GM23248 (cell line): ENCODE data around the gene CCDC18. TPM values are rescaled to one million over a fixed set of nuclear protein-coding genes. Genes with fewer than 3 reads are reported as not detected.
A peak's percentile ranks its signal among the peaks of the same experiment; 100 is the strongest.
"Not testable (repeated sequence)": the region's sequence is repeated elsewhere in the genome, so short reads cannot be mapped to it uniquely, and the experiment has no call there.

Source experiments
- DNase-seq: peaks from one replicate; pipeline ENCODE4 v3.0.0-alpha.2; 2015
- H2AFZ ChIP-seq: fragments of 200-600 bp; sonication (generic); 2 replicates; pipeline ENCODE4 v1.6.1; 2016; ENCODE audit warnings: antibody characterized with exemption
- H3F3A ChIP-seq: fragments of 200-600 bp; sonication (generic); 2 replicates; pipeline ENCODE4 v1.6.1; 2016; ENCODE audit warnings: mild to moderate bottlenecking, antibody characterized with exemption, mixed run types; ENCODE audit not compliant: insufficient read depth
- H3K27ac ChIP-seq: fragments of 200-600 bp; sonication (generic); 2 replicates; pipeline ENCODE4 v1.5.1; 2016; ENCODE audit warnings: mild to moderate bottlenecking
- H3K27me3 ChIP-seq: fragments of 200-600 bp; sonication (generic); replicated peaks from 2 replicates; pipeline ENCODE4 v1.6.1; 2016; ENCODE audit warnings: mild to moderate bottlenecking; ENCODE audit not compliant: insufficient read depth
- H3K36me3 ChIP-seq: fragments of 200-600 bp; sonication (generic); 2 replicates; pipeline ENCODE4 v1.6.1; 2016; ENCODE audit warnings: low read depth, mild to moderate bottlenecking
- H3K4me1 ChIP-seq: fragments of 200-600 bp; sonication (generic); 2 replicates; pipeline ENCODE4 v1.6.1; 2016; ENCODE audit warnings: mild to moderate bottlenecking; ENCODE audit not compliant: insufficient read depth
- H3K4me2 ChIP-seq: fragments of 200-600 bp; sonication (generic); one replicate; pipeline ENCODE4 v1.6.1; 2016; ENCODE audit warnings: mild to moderate bottlenecking; ENCODE audit not compliant: unreplicated experiment
- H3K4me3 ChIP-seq: fragments of 200-600 bp; sonication (generic); 2 replicates; pipeline ENCODE4 v1.5.1; 2016; ENCODE audit warnings: mild to moderate bottlenecking
- H3K79me2 ChIP-seq: fragments of 200-600 bp; sonication (generic); 2 replicates; pipeline ENCODE4 v1.6.1; 2016; ENCODE audit warnings: mild to moderate bottlenecking; ENCODE audit not compliant: insufficient read depth
- H3K9ac ChIP-seq: fragments of 200-600 bp; sonication (generic); 2 replicates; pipeline ENCODE4 v1.6.1; 2016; ENCODE audit warnings: mild to moderate bottlenecking
- H3K9me2 ChIP-seq: fragments of 200-600 bp; sonication (generic); 2 replicates; pipeline ENCODE4 v1.6.1; 2016; ENCODE audit warnings: mixed run types, mild to moderate bottlenecking, moderate library complexity; ENCODE audit not compliant: insufficient read depth
- H3K9me3 ChIP-seq: fragments of 200-600 bp; sonication (generic); one replicate; pipeline ENCODE4 v1.6.1; 2017; ENCODE audit warnings: low read depth
- H4K20me1 ChIP-seq: fragments of 200-600 bp; sonication (generic); 2 replicates; pipeline ENCODE4 v1.6.0; 2016; ENCODE audit not compliant: insufficient read depth
- EZH2 ChIP-seq: fragments of 200-600 bp; sonication (generic); IDR thresholded peaks from 2 replicates; pipeline ENCODE4 v1.6.1; 2018; ENCODE audit warnings: antibody characterized with exemption, mild to moderate bottlenecking; ENCODE audit not compliant: insufficient read depth, poor library complexity, severe bottlenecking
- EZH2phosphoT487 ChIP-seq: fragments of 200-600 bp; sonication (generic); IDR thresholded peaks from 2 replicates; pipeline ENCODE4 v1.6.1; 2018; ENCODE audit warnings: antibody characterized with exemption, moderate library complexity, mild to moderate bottlenecking, low read depth; ENCODE audit not compliant: insufficient read depth
- WGBS, 2 experiments: methylation state at CpG; one replicate each; pipeline ENCODE4 v1.1.6; 2015 to 2017; ENCODE audit warnings: low lambda C conversion rate in 2 of 2, low coverage in 1 of 2; ENCODE audit errors: missing lambda C conversion rate in 2 of 2; 5-methylcytosine and 5-hydroxymethylcytosine counted together
- in situ Hi-C: fragments of 300-500 bp; cut with MboI; formaldehyde crosslinking; loops from 2 replicates; pipeline ENCODE4 v1.15.0; 2020
- polyA plus RNA-seq: library from polyadenylated mRNA; unstranded; fragments of >200 nt; fragmentation: Nextera tagmentation; extraction: Ambion mirVana; gene quantifications from 2 replicates; pipeline ENCODE4 v1.2.1, GENCODE V29; 2016
- total RNA-seq: library from RNA; depleted of rRNA; stranded (reverse); fragments of >200 nt; shearing (Covaris generic); gene quantifications from 2 replicates; pipeline ENCODE4 v1.2.3, GENCODE V29; 2014

Gene CCDC18
- total and polyA plus RNA-seq, 2 experiments from 2014 or later: 5.7 to 7.8 TPM

- no peaks in the 10 kb centered on the region for H3F3A ChIP-seq
- H4K20me1 ChIP-seq: no peaks in the 10 kb centered on the region
- H3K4me2 ChIP-seq: no peak overlapping the region
- H2AFZ ChIP-seq: no peak overlapping the region
- H3K27ac ChIP-seq: no peak overlapping the region
- no peak for TF ChIP-seq EZH2phosphoT487
- no peak for TF ChIP-seq EZH2
- peak; percentile 71 for DNase-seq
- H3K9ac ChIP-seq: no peak overlapping the region
- no peaks in the 10 kb centered on the region; the same call in 1 of the 2 replicates for H3K4me1 ChIP-seq
- H3K4me3 ChIP-seq: no peak overlapping the region
- 0 out of 2 replicates have a peak, but pooled peaks cover 10% of the 10 kb centered on the region for H3K36me3 ChIP-seq
- in situ Hi-C loops: no loop called here
- H3K27me3 ChIP-seq: no peaks in the 10 kb centered on the region
- H3K9me3 ChIP-seq: no peaks in the 10 kb centered on the region
- WGBS, 2 experiments: 92 to 96% methylated on average over 8 of the region's 8 CpGs
- no peaks in the 10 kb centered on the region for H3K9me2 ChIP-seq
- no peaks in the 10 kb centered on the region for H3K79me2 ChIP-seq
Measured at GRCh38 chr1:93255222-93256079, 74.9 kb downstream of the CCDC18 start.

DNA sequence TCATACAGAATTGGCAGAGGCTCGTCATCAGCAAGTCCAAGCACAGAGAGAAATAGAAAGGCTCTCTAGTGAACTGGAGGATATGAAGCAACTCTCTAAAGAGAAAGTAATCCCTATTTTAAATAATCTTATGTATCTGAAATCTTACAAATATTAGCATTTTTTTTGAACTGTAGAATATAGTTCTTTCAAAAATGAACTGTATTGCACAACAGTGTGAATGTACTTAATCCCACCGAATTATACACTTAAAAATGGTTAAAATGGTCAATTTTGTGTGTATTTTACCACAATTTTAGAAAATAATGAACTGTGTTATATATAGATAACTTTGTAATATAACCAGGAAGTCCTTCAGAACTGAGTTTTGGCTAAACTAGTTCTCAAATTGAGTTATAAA lies 75.9 kb downstream of the CCDC18 start:
- DNase-seq: no peak
- H3K9me3 ChIP-seq: no peaks in the 10 kb centered on the region
- no peaks in the 10 kb centered on the region for H3K27me3 ChIP-seq
- H3K27ac ChIP-seq: no peak overlapping the region
- no peaks in the 10 kb centered on the region; the same call in 1 of the 2 replicates for H3K4me1 ChIP-seq
- 0 out of 2 replicates have a peak, but pooled peaks cover 10% of the 10 kb centered on the region for H3K36me3 ChIP-seq
- no peak overlapping the region for H3K4me3 ChIP-seq
- H2AFZ ChIP-seq: no peak overlapping the region
- H3K9ac ChIP-seq: no peak overlapping the region
- H3K9me2 ChIP-seq: no peaks in the 10 kb centered on the region
- in situ Hi-C loops: no loop called here
- no peaks in the 10 kb centered on the region for H3F3A ChIP-seq
- 96 to 98% methylated on average over 2 of the region's 2 CpGs for WGBS, 2 experiments
- H3K4me2 ChIP-seq: no peak overlapping the region
- H3K79me2 ChIP-seq: no peaks in the 10 kb centered on the region
- no peaks in the 10 kb centered on the region for H4K20me1 ChIP-seq
- TF ChIP-seq EZH2phosphoT487: no peak
- no peak for TF ChIP-seq EZH2

DNA sequence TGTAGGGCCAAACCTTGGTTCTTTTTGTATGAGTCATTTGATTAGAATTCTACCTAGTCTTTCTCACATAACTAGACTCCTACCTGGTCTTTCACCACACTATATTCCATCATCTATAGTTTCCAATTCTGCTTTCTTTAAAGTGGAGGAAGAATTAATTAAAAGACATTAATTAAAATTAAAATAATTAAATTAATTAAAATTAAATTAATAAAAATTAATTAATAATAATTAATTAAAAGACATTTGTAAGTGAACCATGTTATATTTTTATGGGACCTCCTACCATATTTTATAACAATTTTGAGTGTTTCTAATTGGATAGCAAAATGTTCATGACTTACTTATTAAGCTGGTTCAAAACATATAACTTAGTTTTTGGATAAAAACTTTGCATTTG lies 77.4 kb downstream of the CCDC18 start:
- H3K4me3 ChIP-seq: no peak overlapping the region
- no peaks in the 10 kb centered on the region for H3K9me3 ChIP-seq
- no peaks in the 10 kb centered on the region for H3F3A ChIP-seq
- H2AFZ ChIP-seq: no peak overlapping the region
- no peaks in the 10 kb centered on the region for H4K20me1 ChIP-seq
- in situ Hi-C loops: no loop called here
- DNase-seq: no peak
- no peak for TF ChIP-seq EZH2
- no peak for TF ChIP-seq EZH2phosphoT487
- no peak overlapping the region for H3K4me2 ChIP-seq
- H3K27ac ChIP-seq: no peak overlapping the region
- no peaks in the 10 kb centered on the region for H3K27me3 ChIP-seq
- H3K79me2 ChIP-seq: no peaks in the 10 kb centered on the region
- H3K4me1 ChIP-seq: no peaks in the 10 kb centered on the region; the same call in 1 of the 2 replicates
- 0 out of 2 replicates have a peak, but pooled peaks cover 5% of the 10 kb centered on the region for H3K36me3 ChIP-seq
- H3K9me2 ChIP-seq: no peaks in the 10 kb centered on the region
- H3K9ac ChIP-seq: no peak overlapping the region

DNA sequence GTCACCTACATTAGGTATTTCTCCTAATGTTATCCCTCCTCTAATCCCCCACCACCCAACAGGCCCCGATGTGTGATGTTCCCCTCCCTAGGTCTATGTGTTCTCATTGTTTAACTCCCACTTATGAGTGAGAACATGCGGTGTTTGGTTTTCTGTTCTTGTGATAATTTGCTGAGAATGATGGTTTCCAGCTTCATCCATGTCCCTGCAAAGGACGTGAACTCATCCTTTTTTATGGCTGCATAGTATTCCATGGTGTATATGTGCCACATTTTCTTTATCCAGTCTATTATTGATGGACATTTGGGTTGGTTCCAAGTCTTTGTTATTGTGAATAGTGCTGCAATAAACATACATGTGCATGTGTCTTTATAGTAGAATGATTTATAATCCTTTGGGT lies 80.2 kb downstream of the CCDC18 start:
- DNase-seq, H3K4me1 ChIP-seq, H3K9ac ChIP-seq, H3K27me3 ChIP-seq, H3K9me2 ChIP-seq, H3K4me3 ChIP-seq, H3F3A ChIP-seq, H3K27ac ChIP-seq, H3K4me2 ChIP-seq, in situ Hi-C loops, H2AFZ ChIP-seq, H3K9me3 ChIP-seq, H3K79me2 ChIP-seq, H4K20me1 ChIP-seq: not testable (repeated sequence)
- H3K36me3 ChIP-seq: peaks cover 18% of the 10 kb centered on the region
- WGBS, 2 experiments: 90 to 100% methylated on average over 3 of the region's 3 CpGs

DNA sequence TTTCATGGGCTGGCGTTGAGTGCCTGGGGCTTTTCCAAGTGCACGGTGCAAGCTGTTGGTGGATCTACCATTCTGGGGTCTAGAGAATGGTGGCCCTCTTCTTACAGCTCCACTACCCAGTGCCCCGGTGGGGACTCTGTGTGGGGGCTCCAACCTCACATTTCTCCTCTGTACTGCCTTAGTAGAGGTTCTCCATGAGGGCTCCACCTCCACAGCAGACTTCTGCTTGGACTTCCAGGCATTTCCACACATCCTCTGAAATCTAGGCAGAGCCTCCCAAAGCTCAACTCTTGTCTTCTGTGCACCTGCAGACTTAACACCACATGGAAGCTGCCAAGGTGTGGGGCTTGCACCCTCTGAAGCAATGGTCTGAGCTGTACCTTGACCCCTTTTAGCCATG lies 82.1 kb downstream of the CCDC18 start:
- Histone ChIP-seq H3K9me2 (no peaks in the 10 kb centered on the region), H3K27me3 (no peaks in the 10 kb centered on the region), H3K4me1 (no peaks in the 10 kb centered on the region), H3F3A (no peaks in the 10 kb centered on the region), H3K4me3 (no peak overlapping the region), H3K27ac (no peak overlapping the region), H3K4me2 (no peak overlapping the region), H3K36me3 (peaks cover 18% of the 10 kb centered on the region), H3K9ac (no peak overlapping the region), H3K9me3 (no peaks in the 10 kb centered on the region), H2AFZ (no peak overlapping the region), H3K79me2 (no peaks in the 10 kb centered on the region), H4K20me1 (no peaks in the 10 kb centered on the region)
- no peak for DNase-seq
- TF ChIP-seq EZH2phosphoT487: no peak
- no peak for TF ChIP-seq EZH2
- in situ Hi-C loops: no loop called here
- WGBS, 2 experiments: 96 to 100% methylated on average over 3 of the region's 3 CpGs

- H3K4me2 ChIP-seq, DNase-seq, H4K20me1 ChIP-seq, H3K4me1 ChIP-seq, H3K27ac ChIP-seq, H3K79me2 ChIP-seq, H3F3A ChIP-seq, H3K9ac ChIP-seq, H3K4me3 ChIP-seq, in situ Hi-C loops, H3K9me3 ChIP-seq, H3K9me2 ChIP-seq, H3K27me3 ChIP-seq, H2AFZ ChIP-seq: not testable (repeated sequence)
- peaks cover 13% of the 10 kb centered on the region for H3K36me3 ChIP-seq
- WGBS, 2 experiments: 86 to 96% methylated on average over 3 of the region's 3 CpGs
Measured at GRCh38 chr1:93268888-93269287, 88.4 kb downstream of the CCDC18 start.

DNA sequence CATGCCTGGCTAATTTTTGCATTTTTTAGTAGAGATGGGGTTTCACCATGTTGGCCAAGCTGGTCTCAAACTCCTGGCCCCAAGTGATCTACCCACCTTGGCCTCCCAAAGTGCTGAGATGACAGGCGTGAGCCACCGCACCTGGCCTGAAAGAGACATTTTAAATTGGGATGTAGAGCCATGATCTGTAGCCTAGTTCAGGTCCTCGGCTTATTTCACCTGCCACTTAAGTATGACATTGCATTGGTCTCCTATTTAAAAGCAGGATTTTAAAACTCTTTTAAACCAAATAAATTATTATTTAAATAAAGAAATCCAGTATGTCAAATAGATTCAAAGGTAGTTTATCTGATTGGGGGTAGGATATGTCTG lies 94.7 kb downstream of the CCDC18 start:
- H3K27me3 ChIP-seq, H3F3A ChIP-seq, H3K4me3 ChIP-seq, DNase-seq, H3K27ac ChIP-seq, H4K20me1 ChIP-seq, H2AFZ ChIP-seq, H3K9me2 ChIP-seq, H3K79me2 ChIP-seq, H3K4me1 ChIP-seq, H3K9ac ChIP-seq, H3K9me3 ChIP-seq, H3K4me2 ChIP-seq, in situ Hi-C loops, H3K36me3 ChIP-seq: not testable (repeated sequence)
- 77 to 83% methylated on average over 3 of the region's 3 CpGs for WGBS, 2 experiments
